PC-9 (cell line): ENCODE results near the gene FEZ2.

Experiments used
- CTCF ChIP-seq: fragments of 200-600 bp; sonication (generic); conservative IDR thresholded peaks from 2 replicates; pipeline ENCODE4 v1.6.1; 2017; ENCODE audit warnings: mixed run types, antibody characterized with exemption, mild to moderate bottlenecking, moderate library complexity
- EZH2 ChIP-seq: fragments of 200-600 bp; sonication (generic); IDR thresholded peaks from 2 replicates; pipeline ENCODE4 v1.8.0; 2017; ENCODE audit warnings: antibody characterized with exemption, low read depth

GRCh38 chr2:36607947-36608346 lies 10.0 kb upstream of the FEZ2 start:
- no peak for TF ChIP-seq CTCF
- TF ChIP-seq EZH2, result no peak
